Vagina (tissue), 2 donors: ENCODE measurements around the gene CR1L. TPM values are rescaled to one million over a fixed set of nuclear protein-coding genes. Genes with fewer than 3 reads are reported as not detected.

ENCODE experiments used
- DNase-seq, 2 donors: peaks; one replicate each; pipeline ENCODE4 v3.0.0-alpha.2; 2017; ENCODE audit errors: extremely low spot score in 2 of 2
- H3K27ac ChIP-seq: fragments of 200-600 bp; sonication (generic); one replicate; pipeline ENCODE4 v1.5.1; 2019
- H3K27me3 ChIP-seq: fragments of 200-600 bp; sonication (generic); one replicate; pipeline ENCODE4 v1.5.1; 2019
- H3K36me3 ChIP-seq, 2 donors: fragments of 200-600 bp; sonication (generic); one replicate each; pipeline ENCODE4 v1.5.1; 2017 to 2019
- H3K4me1 ChIP-seq: fragments of 200-600 bp; sonication (generic); one replicate; pipeline ENCODE4 v1.5.1; 2019
- H3K4me3 ChIP-seq, 2 donors: fragments of 200-600 bp; sonication (generic); 1 replicate in 1 of 2; 2 replicates in 1 of 2; pipeline ENCODE4 v1.5.1; 2016 to 2019
- H3K9me3 ChIP-seq: fragments of 200-600 bp; sonication (generic); one replicate; pipeline ENCODE4 v1.5.1; 2019
- CTCF ChIP-seq, 3 experiments: fragments of 450-650 bp in 2 of 3; fragments of 200-600 bp in 1 of 3; sonication (generic) in 1 of 3; IDR thresholded peaks; one replicate each; pipeline ENCODE4 v1.5.1; 2017 to 2019; ENCODE audit warnings: antibody characterized with exemption in 3 of 3, mild to moderate bottlenecking in 2 of 3, moderate library complexity in 2 of 3
- POLR2A ChIP-seq, 2 donors: fragments of 450-650 bp; IDR thresholded peaks; one replicate each; pipeline ENCODE4 v1.6.1; 2017; ENCODE audit warnings: antibody characterized with exemption in 2 of 2, mild to moderate bottlenecking in 2 of 2, moderate library complexity in 2 of 2
- POLR2AphosphoS5 ChIP-seq, 2 donors: sonication (generic); formaldehyde crosslinking; IDR thresholded peaks; one replicate each; pipeline ENCODE4 v1.9.0; 2017; ENCODE audit warnings: antibody characterized with exemption in 2 of 2, mild to moderate bottlenecking in 2 of 2, low read depth in 1 of 2; ENCODE audit not compliant: insufficient read depth in 1 of 2
- intact Hi-C: fragments of 100-400 bp; cut with DNase I; formaldehyde crosslinking; loops from one replicate; pipeline ENCODE4 v1.15.1; 2023
- total RNA-seq: library from RNA; depleted of rRNA; stranded (reverse); fragments of >200 nt; gene quantifications from one replicate; pipeline ENCODE4 v1.2.3, GENCODE V29; 2016

The CR1L gene
- total RNA-seq, result not detected

- H3K4me1 ChIP-seq, result peaks cover 13% of the 10 kb centered on the region
- TF ChIP-seq POLR2AphosphoS5 (IDR thresholded peaks at IDR 0.05; ENCODE audit: insufficient read depth in 1 of 2, low read depth in 1 of 2) (no peak), CTCF (IDR thresholded peaks at IDR 0.05) (no peak), POLR2A (IDR thresholded peaks at IDR 0.05) (no peak)
- H3K27me3 ChIP-seq, result no peaks in the 10 kb centered on the region
- H3K36me3 ChIP-seq, result no peaks in the 10 kb centered on the region
- no peak within 1 kb of the TSS for H3K27ac ChIP-seq
- peak within 1 kb of the TSS; percentile 43 to 49 for H3K4me3 ChIP-seq
- H3K9me3 ChIP-seq, result no peaks in the 10 kb centered on the region
- intact Hi-C loops, result no loop called here
- no peak for DNase-seq
Measured at GRCh38 chr1:207644852-207645634, at the start of gene CR1L. CR1L (plus strand) TSS chr1:207645133; CDS start chr1:207645234, 101 bp downstream.

GRCh38 chr1:207603777-207604176 is 41.2 kb upstream of the CR1L start:
- Histone ChIP-seq H3K4me1 (no peaks in the 10 kb centered on the region), H3K36me3 (no peaks in the 10 kb centered on the region), H3K4me3 (no peak overlapping the region), H3K27me3 (no peaks in the 10 kb centered on the region), H3K27ac (no peak overlapping the region), H3K9me3 (no peaks in the 10 kb centered on the region)
- no peak for TF ChIP-seq CTCF (IDR thresholded peaks at IDR 0.05)
- no peak for TF ChIP-seq POLR2AphosphoS5 (IDR thresholded peaks at IDR 0.05; ENCODE audit: insufficient read depth in 1 of 2, low read depth in 1 of 2)
- TF ChIP-seq POLR2A (IDR thresholded peaks at IDR 0.05), result no peak
- intact Hi-C loops, result no loop called here
- DNase-seq, result no peak

DNA sequence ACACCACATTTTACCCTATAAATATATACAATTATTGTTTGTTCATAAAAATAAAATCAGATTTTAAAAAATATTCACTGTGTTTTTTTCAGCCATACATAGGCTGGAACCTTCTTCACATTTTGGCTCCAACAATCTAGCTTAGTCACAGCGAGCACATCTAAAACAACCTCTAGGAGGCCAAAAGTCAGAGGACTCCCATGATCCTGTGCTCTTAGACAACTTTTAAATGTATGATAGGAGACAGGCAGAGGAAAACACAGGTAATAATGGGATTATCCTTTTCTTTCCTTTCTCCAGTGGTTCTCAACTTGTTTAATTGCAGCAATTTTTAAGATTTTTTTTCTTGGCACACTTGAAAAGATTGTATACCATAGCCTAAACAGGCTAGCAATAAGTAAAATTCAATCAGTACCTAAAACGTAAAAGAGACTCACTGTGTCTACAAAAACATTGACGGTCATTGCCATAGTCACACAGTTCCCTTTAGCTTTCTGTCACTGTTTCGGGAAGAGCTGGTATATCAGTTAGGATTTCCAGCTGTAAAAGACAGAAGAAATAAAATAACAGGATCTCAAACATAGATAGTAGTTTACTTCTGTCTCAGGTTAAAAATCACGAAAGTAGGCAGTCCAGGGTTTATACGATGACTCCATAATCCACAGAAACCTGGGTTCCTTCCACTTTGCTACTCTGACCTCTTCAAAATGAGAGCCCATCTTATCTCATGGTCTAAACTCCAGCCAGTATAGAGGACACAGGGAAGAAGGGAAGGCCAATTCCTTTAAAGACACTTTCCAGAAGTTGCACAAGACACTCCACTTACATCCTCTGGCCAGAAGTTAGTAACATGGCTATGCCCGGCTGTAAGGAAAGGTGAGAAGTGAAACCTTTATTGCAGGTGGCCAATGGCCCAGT is 39.2 kb upstream of the CR1L start:
- Histone ChIP-seq H3K9me3 (no peaks in the 10 kb centered on the region), H3K4me3 (no peak overlapping the region), H3K27ac (no peak overlapping the region), H3K4me1 (no peaks in the 10 kb centered on the region), H3K36me3 (no peaks in the 10 kb centered on the region), H3K27me3 (no peaks in the 10 kb centered on the region)
- TF ChIP-seq POLR2A (IDR thresholded peaks at IDR 0.05) (no peak), POLR2AphosphoS5 (IDR thresholded peaks at IDR 0.05; ENCODE audit: insufficient read depth in 1 of 2, low read depth in 1 of 2) (no peak), CTCF (IDR thresholded peaks at IDR 0.05) (no peak)
- intact Hi-C loops, result no loop called here
- no peak for DNase-seq

- intact Hi-C loops, result no loop called here
- DNase-seq, result no peak
- H3K4me3 ChIP-seq, result no peak overlapping the region
- no peak overlapping the region for H3K27ac ChIP-seq
- H3K4me1 ChIP-seq, result no peaks in the 10 kb centered on the region
- H3K27me3 ChIP-seq, result no peaks in the 10 kb centered on the region
- no peaks in the 10 kb centered on the region for H3K9me3 ChIP-seq
- no peak for TF ChIP-seq CTCF (IDR thresholded peaks at IDR 0.05)
- TF ChIP-seq POLR2A (IDR thresholded peaks at IDR 0.05), result no peak
- no peak for TF ChIP-seq POLR2AphosphoS5 (IDR thresholded peaks at IDR 0.05; ENCODE audit: insufficient read depth in 1 of 2, low read depth in 1 of 2)
- H3K36me3 ChIP-seq, result no peaks in the 10 kb centered on the region
Measured at GRCh38 chr1:207606362-207606755, 38.6 kb upstream of the CR1L start.
